Medulla oblongata (tissue), 1 donor: Measurements from ENCODE around the gene FRK.
A peak's percentile ranks its signal among the peaks of the same experiment; 100 is the strongest.

Source experiments
- DNase-seq: peaks from one replicate; pipeline ENCODE4 v3.0.0-alpha.2; 2015; ENCODE audit errors: extremely low spot score

Gene FRK

GRCh38 chr6:116035616-116036015 lies 25.1 kb downstream of the FRK start:
- no peak for DNase-seq

- DNase-seq, result peak; percentile 71
Measured at GRCh38 chr6:116034327-116034726, 26.4 kb downstream of the FRK start.

- DNase-seq, result no peak
Measured at GRCh38 chr6:116033687-116034303, 26.9 kb downstream of the FRK start.

GRCh38 chr6:116030770-116031169 lies 29.9 kb downstream of the FRK start:
- DNase-seq, result no peak

- no peak for DNase-seq
Measured at GRCh38 chr6:116029535-116029934, 31.2 kb downstream of the FRK start.

GRCh38 chr6:116028233-116028632 lies 32.5 kb downstream of the FRK start:
- no peak for DNase-seq

- no peak for DNase-seq
Measured at GRCh38 chr6:116027801-116028200, 32.9 kb downstream of the FRK start.

- DNase-seq, result no peak
Measured at GRCh38 chr6:116025405-116025804, 35.3 kb downstream of the FRK start.

GRCh38 chr6:116022841-116023445 lies 37.7 kb downstream of the FRK start:
- DNase-seq, result no peak

- DNase-seq, result no peak
Measured at GRCh38 chr6:116020738-116021137, 40.0 kb downstream of the FRK start.

- DNase-seq, result no peak
Measured at GRCh38 chr6:116019428-116019827, 41.3 kb downstream of the FRK start.

- DNase-seq, result no peak
Measured at GRCh38 chr6:116018976-116019375, 41.7 kb downstream of the FRK start.

- DNase-seq, result no peak
Measured at GRCh38 chr6:116017546-116018295, 43.0 kb downstream of the FRK start.

GRCh38 chr6:116016846-116017545 lies 43.7 kb downstream of the FRK start:
- peak; percentile 74 for DNase-seq

GRCh38 chr6:116015983-116016382 lies 44.7 kb downstream of the FRK start:
- no peak for DNase-seq

GRCh38 chr6:116015561-116015960 lies 45.1 kb downstream of the FRK start:
- no peak for DNase-seq

GRCh38 chr6:116012951-116013350 lies 47.7 kb downstream of the FRK start:
- DNase-seq, result no peak

GRCh38 chr6:116012471-116012949 lies 48.2 kb downstream of the FRK start:
- DNase-seq, result no peak

- DNase-seq, result no peak
Measured at GRCh38 chr6:116011520-116011919, 49.2 kb downstream of the FRK start.

GRCh38 chr6:116010790-116011401 lies 49.8 kb downstream of the FRK start:
- DNase-seq, result peak; percentile 95

- DNase-seq, result no peak
Measured at GRCh38 chr6:116010386-116010785, 50.3 kb downstream of the FRK start.
